CD14-positive monocyte (primary cell): ENCODE results near the gene CCDC181. TPM values are rescaled to one million over a fixed set of nuclear protein-coding genes. Genes with fewer than 3 reads are reported as not detected.
A peak's percentile ranks its signal among the peaks of the same experiment; 100 is the strongest.

Experiments
- DNase-seq, 3 donors: peaks; one replicate each; pipeline ENCODE4 v3.0.0-alpha.2; 2011 to 2022
- H2AFZ ChIP-seq: 2 replicates; pipeline ENCODE4 v1.6.0; 2012; ENCODE audit warnings: mild to moderate bottlenecking, low read depth, low read length, inconsistent platforms; ENCODE audit not compliant: insufficient read depth, poor library complexity, severe bottlenecking
- H3K27ac ChIP-seq, 2 donors: 1 replicate in 1 of 2; 2 replicates in 1 of 2; pipeline ENCODE4 v1.5.1; 2012 to 2013; ENCODE audit warnings: low read length in 2 of 2, control low read depth in 1 of 2, inconsistent platforms in 1 of 2, low read depth in 1 of 2, mild to moderate bottlenecking in 1 of 2
- H3K27me3 ChIP-seq, 2 donors: one replicate each; pipeline versions ENCODE4 v1.6.0 to v1.6.1; 2011 to 2013; ENCODE audit warnings: low read length in 2 of 2; ENCODE audit not compliant: control insufficient read depth in 2 of 2, insufficient read depth in 2 of 2
- H3K36me3 ChIP-seq, 2 donors: replicated peaks in 1 of 2; 1 replicate in 1 of 2; 2 replicates in 1 of 2; pipeline versions ENCODE4 v1.5.1 to v1.6.1; 2012 to 2013; ENCODE audit warnings: low read length in 2 of 2, control low read depth in 1 of 2, inconsistent platforms in 1 of 2, mild to moderate bottlenecking in 1 of 2; ENCODE audit not compliant: insufficient read depth in 2 of 2, control insufficient read depth in 1 of 2
- H3K4me1 ChIP-seq, 2 donors: 1 replicate in 1 of 2; 2 replicates in 1 of 2; pipeline versions ENCODE4 v1.5.1 to v1.6.1; 2012 to 2013; ENCODE audit warnings: low read length in 2 of 2, control low read depth in 1 of 2, inconsistent platforms in 1 of 2, mild to moderate bottlenecking in 1 of 2, moderate library complexity in 1 of 2; ENCODE audit not compliant: insufficient read depth in 2 of 2, control insufficient read depth in 1 of 2
- H3K4me2 ChIP-seq: replicated peaks from 2 replicates; pipeline ENCODE3; 2012; ENCODE audit warnings: low read length, moderate library complexity, mild to moderate bottlenecking; ENCODE audit not compliant: poor library complexity, severe bottlenecking; ENCODE audit errors: extremely low read depth
- H3K4me3 ChIP-seq, 3 experiments: fragments of 200-600 bp in 1 of 3; sonication (generic) in 1 of 3; replicated peaks in 1 of 3; 1 replicate in 2 of 3; 2 replicates in 1 of 3; pipeline ENCODE4 v1.5.1; 2011 to 2013; ENCODE audit warnings: low read length in 3 of 3, mild to moderate bottlenecking in 3 of 3, control low read depth in 2 of 3, low read depth in 2 of 3, inconsistent platforms in 1 of 3, moderate library complexity in 1 of 3
- H3K79me2 ChIP-seq: 2 replicates; pipeline ENCODE4 v1.6.0; 2012; ENCODE audit warnings: mild to moderate bottlenecking, control low read depth, inconsistent platforms, low read length, moderate library complexity; ENCODE audit not compliant: insufficient read depth
- H3K9ac ChIP-seq: 2 replicates; pipeline ENCODE4 v1.6.0; 2017; ENCODE audit warnings: low read length, mild to moderate bottlenecking; ENCODE audit not compliant: insufficient read depth, poor library complexity, severe bottlenecking
- H3K9me3 ChIP-seq, 2 donors: replicated peaks in 1 of 2; 1 replicate in 1 of 2; 2 replicates in 1 of 2; pipeline versions ENCODE4 v1.5.1 to v1.6.1; 2012 to 2013; ENCODE audit warnings: low read length in 2 of 2, control low read depth in 1 of 2; ENCODE audit not compliant: control insufficient read depth in 1 of 2, insufficient read depth in 1 of 2
- H4K20me1 ChIP-seq: 2 replicates; pipeline ENCODE4 v1.6.0; 2012; ENCODE audit warnings: mild to moderate bottlenecking, low read length, control low read depth, moderate library complexity; ENCODE audit not compliant: insufficient read depth
- H3K27ac Mint-ChIP-seq, 7 donors: one replicate each; pipeline ENCODE4 v1.8.0; 2020; ENCODE audit warnings: mild to moderate bottlenecking in 7 of 7, mixed read lengths in 7 of 7, moderate library complexity in 6 of 7, inconsistent platforms in 2 of 7
- H3K27me3 Mint-ChIP-seq, 3 donors: one replicate each; pipeline ENCODE4 v1.8.0; 2021 to 2022; ENCODE audit warnings: low read depth in 3 of 3, mild to moderate bottlenecking in 3 of 3, mixed read lengths in 3 of 3, moderate library complexity in 3 of 3, inconsistent platforms in 1 of 3
- H3K36me3 Mint-ChIP-seq, 2 donors: one replicate each; pipeline ENCODE4 v1.8.0; 2020; ENCODE audit warnings: mixed read lengths in 2 of 2, inconsistent platforms in 1 of 2, mild to moderate bottlenecking in 1 of 2
- H3K4me1 Mint-ChIP-seq: one replicate; pipeline ENCODE4 v1.8.0; 2020; ENCODE audit warnings: mild to moderate bottlenecking, mixed read lengths
- H3K4me3 Mint-ChIP-seq, 2 donors: one replicate each; pipeline ENCODE4 v1.8.0; 2020; ENCODE audit warnings: mild to moderate bottlenecking in 2 of 2, mixed read lengths in 2 of 2, moderate library complexity in 1 of 2
- H3K9me3 Mint-ChIP-seq, 7 donors: one replicate each; pipeline ENCODE4 v1.8.0; 2020 to 2022; ENCODE audit warnings: mixed read lengths in 7 of 7, mild to moderate bottlenecking in 6 of 7, moderate library complexity in 6 of 7, inconsistent platforms in 2 of 7
- CTCF ChIP-seq: fragments of 200-600 bp; IDR thresholded peaks from one replicate; pipeline ENCODE4 v1.8.0; 2022; ENCODE audit warnings: antibody characterized with exemption, mild to moderate bottlenecking
- WGBS: methylation state at CpG from one replicate; pipeline ENCODE4 v1.1.5; 2013; ENCODE audit warnings: missing lambda C conversion rate; ENCODE audit not compliant: insufficient coverage; 5-methylcytosine and 5-hydroxymethylcytosine counted together
- intact Hi-C, 2 donors: fragments of 100-400 bp; cut with micrococcal nuclease; formaldehyde crosslinking; loops; one replicate each; pipeline versions ENCODE4 v1.15.0 to v1.15.1; 2023
- polyA plus RNA-seq, 3 donors: library from polyadenylated mRNA; depleted of rRNA in 1 of 3; unstranded in 2 of 3; stranded (reverse) in 1 of 3; fragments of 300-500 nt in 2 of 3; fragments of >200 nt in 1 of 3; fragmentation: Illumina TruSeq in 2 of 3; gene quantifications; 1 replicate in 2 of 3; 2 replicates in 1 of 3; pipeline ENCODE4 v1.2.3, GENCODE V29; 2012 to 2021

The CCDC181 gene
- polyA plus RNA-seq, 3 donors: not detected

- peaks cover 2% of the 10 kb centered on the region for H3K4me1 Mint-ChIP-seq
- no CpG with 5 or more reads among the region's 3 CpGs for WGBS
- Histone ChIP-seq H2AFZ (no peak overlapping the region), H3K27ac (no peak overlapping the region), H3K36me3 (peaks cover 3 to 6% of the 10 kb centered on the region in 2 donors), H3K4me2 (no peak overlapping the region), H3K4me1 (peaks cover 4 to 11% of the 10 kb centered on the region in 2 donors), H3K79me2 (peaks cover 7% of the 10 kb centered on the region), H3K9me3 (no peaks in the 10 kb centered on the region), H4K20me1 (no peaks in the 10 kb centered on the region), H3K4me3 (no peak overlapping the region), H3K9ac (no peak overlapping the region), H3K27me3 (no peaks in the 10 kb centered on the region)
- H3K36me3 Mint-ChIP-seq: peaks cover 28 to 35% of the 10 kb centered on the region in 2 donors
- intact Hi-C loops: no loop called here
- peaks cover 0 to 3% (median 0%) of the 10 kb centered on the region in 3 donors for H3K27me3 Mint-ChIP-seq
- no peak for TF ChIP-seq CTCF
- no peak overlapping the region for H3K27ac Mint-ChIP-seq
- H3K9me3 Mint-ChIP-seq: no peaks in the 10 kb centered on the region
- DNase-seq: no peak
- no peak overlapping the region for H3K4me3 Mint-ChIP-seq
Measured at GRCh38 chr1:169472738-169473137, 45.5 kb upstream of the CCDC181 start.

GRCh38 chr1:169468982-169469381 is 41.7 kb upstream of the CCDC181 start:
- DNase-seq: no peak
- no peaks in the 10 kb centered on the region for H3K4me1 Mint-ChIP-seq
- no peaks in the 10 kb centered on the region for H4K20me1 ChIP-seq
- H3K9me3 Mint-ChIP-seq: no peaks in the 10 kb centered on the region
- peak overlapping the region in 1 of 7 donors; percentile 2 for H3K27ac Mint-ChIP-seq
- peaks cover 29 to 38% of the 10 kb centered on the region in 2 donors for H3K36me3 Mint-ChIP-seq
- intact Hi-C loops: loop anchor here (5.0 to 10.0 kb wide), 2 partner anchors 76 to 78 kb away; no protein-coding TSS in a partner anchor
- H2AFZ ChIP-seq: no peak overlapping the region
- no peak for TF ChIP-seq CTCF
- no peaks in the 10 kb centered on the region for H3K27me3 Mint-ChIP-seq
- H3K9ac ChIP-seq: no peak overlapping the region
- no peak overlapping the region for H3K4me3 Mint-ChIP-seq
- peaks cover 4 to 11% of the 10 kb centered on the region in 2 donors for H3K4me1 ChIP-seq
- H3K79me2 ChIP-seq: no peaks in the 10 kb centered on the region
- H3K27me3 ChIP-seq: no peaks in the 10 kb centered on the region
- no peak overlapping the region for H3K4me3 ChIP-seq
- H3K36me3 ChIP-seq: peaks cover 8 to 22% of the 10 kb centered on the region in 2 donors
- H3K4me2 ChIP-seq: no peak overlapping the region
- no peak overlapping the region for H3K27ac ChIP-seq
- no peaks in the 10 kb centered on the region for H3K9me3 ChIP-seq
